Kidney epithelial cell (primary cell): Measurements from ENCODE around the gene SLC17A2. TPM values are rescaled to one million over a fixed set of nuclear protein-coding genes. Genes with fewer than 3 reads are reported as not detected.
"Not testable (repeated sequence)": the region's sequence is repeated elsewhere in the genome, so short reads cannot be mapped to it uniquely, and the experiment has no call there.

ENCODE experiments used
- DNase-seq: peaks from one replicate; pipeline ENCODE4 v3.0.0-alpha.2; 2010; ENCODE audit warnings: low read depth
- H3K27me3 ChIP-seq: 2 replicates; pipeline ENCODE4 v1.6.0; 2011; ENCODE audit warnings: low read length; ENCODE audit not compliant: control insufficient read depth, insufficient read depth
- H3K36me3 ChIP-seq: 2 replicates; pipeline ENCODE4 v1.5.1; 2011; ENCODE audit warnings: low read length; ENCODE audit not compliant: control insufficient read depth, insufficient read depth
- H3K4me3 ChIP-seq: 2 replicates; pipeline ENCODE4 v1.5.1; 2011; ENCODE audit warnings: low read depth, mild to moderate bottlenecking, control low read depth, low read length
- total RNA-seq: library from RNA; depleted of rRNA; stranded (reverse); fragments of >200 nt; gene quantifications from 2 replicates; pipeline ENCODE4 v1.2.3, GENCODE V29; 2015
- TF ChIP-seq, protein P1 (sequence below): IDR thresholded peaks from 2 replicates; pipeline ENCODE4 v1.5.1; 2011; ENCODE audit warnings: mild to moderate bottlenecking, moderate library complexity, low read length, control low read depth, inconsistent platforms; ENCODE audit not compliant: insufficient read depth, poor library complexity, severe bottlenecking

SLC17A2 gene
- total RNA-seq, 1 donor from 2014 or later = not detected

GRCh38 chr6:25949695-25950094 lies 19.2 kb upstream of the SLC17A2 start:
- DNase-seq = no peak
- Histone ChIP-seq H3K36me3 (no peaks in the 10 kb centered on the region), H3K4me3 (no peak overlapping the region), H3K27me3 (no peaks in the 10 kb centered on the region)
- TF ChIP-seq, protein P1, sequence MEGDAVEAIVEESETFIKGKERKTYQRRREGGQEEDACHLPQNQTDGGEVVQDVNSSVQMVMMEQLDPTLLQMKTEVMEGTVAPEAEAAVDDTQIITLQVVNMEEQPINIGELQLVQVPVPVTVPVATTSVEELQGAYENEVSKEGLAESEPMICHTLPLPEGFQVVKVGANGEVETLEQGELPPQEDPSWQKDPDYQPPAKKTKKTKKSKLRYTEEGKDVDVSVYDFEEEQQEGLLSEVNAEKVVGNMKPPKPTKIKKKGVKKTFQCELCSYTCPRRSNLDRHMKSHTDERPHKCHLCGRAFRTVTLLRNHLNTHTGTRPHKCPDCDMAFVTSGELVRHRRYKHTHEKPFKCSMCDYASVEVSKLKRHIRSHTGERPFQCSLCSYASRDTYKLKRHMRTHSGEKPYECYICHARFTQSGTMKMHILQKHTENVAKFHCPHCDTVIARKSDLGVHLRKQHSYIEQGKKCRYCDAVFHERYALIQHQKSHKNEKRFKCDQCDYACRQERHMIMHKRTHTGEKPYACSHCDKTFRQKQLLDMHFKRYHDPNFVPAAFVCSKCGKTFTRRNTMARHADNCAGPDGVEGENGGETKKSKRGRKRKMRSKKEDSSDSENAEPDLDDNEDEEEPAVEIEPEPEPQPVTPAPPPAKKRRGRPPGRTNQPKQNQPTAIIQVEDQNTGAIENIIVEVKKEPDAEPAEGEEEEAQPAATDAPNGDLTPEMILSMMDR = no peak

DNA sequence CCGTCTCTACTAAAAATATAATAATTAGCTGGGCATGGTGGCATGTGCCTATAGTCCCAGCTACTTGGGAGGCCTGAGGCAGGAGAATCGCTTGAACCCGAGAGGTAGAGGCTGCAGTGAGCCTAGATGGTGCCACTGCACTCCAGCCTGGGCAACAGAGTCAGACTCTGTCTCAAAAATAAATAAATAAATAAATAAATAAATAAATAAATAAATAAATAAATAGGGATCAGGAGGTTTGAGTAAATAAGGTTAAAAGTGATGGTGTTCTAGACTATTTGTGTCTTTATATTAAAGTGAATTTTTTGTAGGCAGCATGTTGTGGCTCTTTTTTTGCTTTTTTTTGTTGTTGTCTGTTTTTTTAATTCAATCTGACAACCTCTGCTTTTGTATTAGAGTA lies 17.0 kb upstream of the SLC17A2 start:
- not testable (repeated sequence) for H3K4me3 ChIP-seq, H3K36me3 ChIP-seq, H3K27me3 ChIP-seq, DNase-seq

DNA sequence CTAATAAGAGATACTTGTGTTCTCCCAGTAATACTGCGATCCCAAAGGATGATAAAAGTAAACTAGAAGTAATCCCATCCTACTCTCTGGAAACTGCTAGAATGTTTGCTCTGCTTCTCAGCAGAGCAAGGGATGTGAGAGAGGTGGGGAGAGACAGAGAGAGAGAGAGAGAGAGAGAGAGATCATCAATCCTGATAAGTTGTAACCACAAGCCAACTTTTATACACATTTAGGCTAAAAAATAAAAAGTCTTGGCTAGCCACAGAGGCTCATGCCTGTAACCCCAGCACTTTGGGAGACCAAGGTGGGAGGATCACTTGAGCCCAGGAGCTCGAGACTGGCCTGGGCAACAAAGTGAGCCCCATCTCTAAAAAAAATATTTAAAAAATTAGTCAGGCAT lies 16.1 kb upstream of the SLC17A2 start:
- DNase-seq = no peak
- Histone ChIP-seq H3K4me3 (no peak overlapping the region), H3K27me3 (no peaks in the 10 kb centered on the region), H3K36me3 (no peaks in the 10 kb centered on the region)
- TF ChIP-seq, protein P1 = no peak

- H3K36me3 ChIP-seq, H3K4me3 ChIP-seq, DNase-seq, H3K27me3 ChIP-seq: not testable (repeated sequence)
These were observed 15.2 kb upstream of the SLC17A2 start for GRCh38 chr6:25945738-25946137.

DNA sequence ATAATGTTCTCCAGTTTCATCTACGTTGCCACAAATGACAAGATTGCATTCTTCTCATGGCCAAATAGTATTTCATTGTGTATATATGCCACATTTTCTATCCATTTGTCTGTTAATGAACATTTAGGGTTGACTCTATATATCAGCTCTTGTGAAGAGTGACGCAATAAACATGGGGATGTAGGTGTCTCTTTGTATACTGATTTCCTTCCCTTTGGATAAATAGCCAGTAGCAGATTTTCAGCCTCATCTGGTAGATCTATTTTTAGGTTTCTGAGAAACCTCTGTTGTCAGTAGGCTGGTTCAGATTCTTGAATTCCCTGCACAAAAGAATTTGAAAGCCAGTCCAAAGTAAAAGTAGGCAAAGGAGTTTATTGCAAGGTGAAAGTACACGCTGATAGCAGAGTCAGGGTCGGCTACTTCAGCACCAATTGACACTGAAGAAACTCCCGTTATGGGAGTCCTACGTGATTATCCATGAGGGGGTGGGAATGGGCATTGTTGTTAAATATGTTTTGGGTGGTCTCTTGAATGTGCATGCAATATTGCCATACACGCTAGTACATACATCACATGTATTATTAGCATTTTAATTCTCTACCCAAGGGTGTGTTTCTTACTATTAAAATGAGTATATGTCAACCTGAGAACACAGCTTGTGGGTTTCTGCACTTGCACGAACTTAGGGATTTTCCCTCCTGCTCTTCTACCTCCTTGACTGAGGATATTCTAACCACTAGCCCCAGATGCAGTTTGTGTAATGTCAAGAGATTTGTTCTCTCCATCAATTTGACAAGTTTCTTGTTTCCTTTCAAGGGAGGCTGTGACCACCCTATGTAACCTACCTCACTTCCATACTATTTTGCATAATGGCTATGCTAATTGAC lies 14.4 kb upstream of the SLC17A2 start:
- no peaks in the 10 kb centered on the region for H3K27me3 ChIP-seq
- no peak overlapping the region for H3K4me3 ChIP-seq
- no peaks in the 10 kb centered on the region for H3K36me3 ChIP-seq
- TF ChIP-seq, protein P1 = no peak
- DNase-seq = no peak

DNA sequence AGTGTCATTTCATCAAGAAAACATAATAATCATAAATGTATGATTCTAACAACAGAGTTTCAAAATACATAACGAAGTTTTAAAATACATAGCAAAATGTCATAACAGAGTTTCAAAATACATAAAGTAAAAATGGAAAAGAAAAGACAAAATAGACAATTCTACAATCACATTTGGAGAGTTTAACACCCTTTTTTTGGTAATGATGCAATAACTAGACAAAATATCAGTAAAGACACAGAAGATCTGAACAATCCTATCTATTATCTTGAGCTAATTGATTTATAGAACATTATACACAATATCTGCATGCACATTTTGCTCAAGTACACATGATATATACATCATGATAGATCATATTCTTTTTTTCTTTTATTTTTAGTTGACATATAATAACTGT lies 13.4 kb upstream of the SLC17A2 start:
- no peaks in the 10 kb centered on the region for H3K36me3 ChIP-seq
- no peaks in the 10 kb centered on the region for H3K27me3 ChIP-seq
- TF ChIP-seq, protein P1 = no peak
- no peak for DNase-seq
- no peak overlapping the region for H3K4me3 ChIP-seq

- Histone ChIP-seq H3K27me3 (no peaks in the 10 kb centered on the region), H3K4me3 (no peak overlapping the region), H3K36me3 (no peaks in the 10 kb centered on the region)
- TF ChIP-seq, protein P1 = peak; percentile 61
- DNase-seq = peak; percentile 25
These were observed 12.2 kb upstream of the SLC17A2 start for GRCh38 chr6:25942561-25943147.
